ENCODE data around the gene PPP1R7.
"Not testable (repeated sequence)": the region's sequence is repeated elsewhere in the genome, so short reads cannot be mapped to it uniquely, and the experiment has no call there.

The PPP1R7 gene, protein sequence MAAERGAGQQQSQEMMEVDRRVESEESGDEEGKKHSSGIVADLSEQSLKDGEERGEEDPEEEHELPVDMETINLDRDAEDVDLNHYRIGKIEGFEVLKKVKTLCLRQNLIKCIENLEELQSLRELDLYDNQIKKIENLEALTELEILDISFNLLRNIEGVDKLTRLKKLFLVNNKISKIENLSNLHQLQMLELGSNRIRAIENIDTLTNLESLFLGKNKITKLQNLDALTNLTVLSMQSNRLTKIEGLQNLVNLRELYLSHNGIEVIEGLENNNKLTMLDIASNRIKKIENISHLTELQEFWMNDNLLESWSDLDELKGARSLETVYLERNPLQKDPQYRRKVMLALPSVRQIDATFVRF

DNA sequence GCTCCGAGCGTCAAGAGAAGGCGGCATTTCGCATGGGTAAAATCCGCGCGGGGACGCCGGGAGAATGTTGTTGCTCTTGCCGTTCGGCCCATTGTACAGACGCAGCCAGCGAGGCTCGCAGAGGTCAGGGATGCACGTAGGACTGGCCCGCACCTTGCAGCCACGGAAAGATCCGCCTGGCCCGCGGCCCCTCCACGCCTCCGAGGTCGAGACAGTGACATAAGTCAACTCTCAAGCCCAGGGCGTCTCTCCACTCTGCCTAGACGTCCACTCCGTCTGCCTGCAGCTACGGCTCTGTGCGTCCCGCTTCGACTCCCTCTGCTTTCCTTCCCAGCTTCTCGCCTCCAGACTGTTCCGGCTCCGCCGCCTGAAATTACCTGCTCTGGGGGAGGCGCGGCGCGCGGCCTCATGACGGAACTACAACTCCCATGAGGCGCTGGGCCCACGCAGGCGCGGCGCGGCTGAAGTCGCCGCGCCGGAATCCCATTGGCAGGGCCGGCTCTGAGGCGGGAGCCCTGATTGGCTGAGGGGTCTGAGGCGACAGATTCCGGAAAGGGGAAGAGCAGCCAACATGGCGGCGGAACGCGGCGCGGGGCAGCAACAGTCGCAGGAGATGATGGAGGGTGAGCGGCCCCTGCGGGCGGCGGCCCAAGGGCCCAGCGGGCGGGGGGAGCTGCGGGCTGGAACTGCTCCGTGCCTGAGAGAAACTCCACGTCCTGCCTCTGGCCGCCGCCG lies at the start of gene PPP1R7:
TSS of gene PPP1R7 (plus strand) at position 543 of the 735 bp plus-strand sequence. CDS start at position 572, 29 bp downstream.
- DNase-seq = peak; percentile 97

DNA sequence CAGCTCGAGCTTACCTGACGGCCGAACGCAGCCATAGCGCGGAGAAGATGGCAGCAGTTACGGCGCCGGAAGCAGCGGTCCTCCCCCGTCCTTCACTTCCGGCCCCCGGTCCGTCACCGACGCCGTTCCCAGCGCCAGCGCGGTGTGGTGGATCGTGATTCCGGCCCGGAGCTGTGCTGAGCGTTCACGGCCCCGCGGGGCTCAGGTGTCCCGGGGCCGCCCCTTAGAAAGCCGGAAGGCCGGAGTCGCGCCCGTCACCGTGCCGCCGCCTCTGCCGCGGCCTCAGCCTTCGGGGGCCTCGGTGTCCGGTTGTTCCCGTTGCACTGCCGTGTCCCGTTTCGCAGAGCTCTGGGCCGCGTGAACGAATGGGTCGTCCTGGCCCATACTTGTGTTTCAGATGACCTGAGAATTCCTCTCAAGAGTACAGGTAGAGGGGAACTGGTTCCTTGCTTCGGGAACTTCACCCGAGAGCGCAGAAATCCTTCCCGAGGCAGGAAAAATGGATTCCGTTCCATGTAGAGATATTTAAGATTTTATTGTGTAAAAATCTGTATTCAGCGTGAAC lies 47.9 kb upstream of the PPP1R7 start, which contains the start of gene MTERF4:
TSS of gene MTERF4 (minus strand) at position 49 of the 565 bp plus-strand sequence. CDS start at position 35, 14 bp downstream.
- peak; percentile 90 for DNase-seq

- no peak for DNase-seq
These were observed 47.1 kb upstream of the PPP1R7 start for GRCh38 chr2:241103176-241103595.

DNA sequence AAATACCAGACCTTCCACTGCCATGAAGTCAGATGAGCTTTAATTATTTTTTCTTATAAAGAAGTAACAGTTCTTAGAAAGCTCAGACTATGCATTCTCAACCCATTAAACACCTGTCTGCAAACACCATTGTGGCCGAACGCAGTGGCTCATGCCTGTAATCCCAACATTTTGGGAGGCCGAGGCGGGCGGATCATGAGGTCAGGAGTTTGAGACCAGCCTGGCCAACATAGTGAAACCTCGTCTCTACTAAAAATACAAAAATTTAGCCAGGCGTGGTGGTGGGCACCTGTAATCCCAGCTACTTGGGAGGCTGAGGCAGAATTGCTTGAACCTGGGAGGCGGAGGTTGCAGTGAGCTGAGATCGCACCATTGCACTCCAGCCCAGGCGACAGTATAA lies 45.7 kb upstream of the PPP1R7 start:
- DNase-seq = not testable (repeated sequence)

GRCh38 chr2:241105641-241106040 lies 44.6 kb upstream of the PPP1R7 start:
- DNase-seq = no peak

GRCh38 chr2:241107031-241107783 lies 43.1 kb upstream of the PPP1R7 start:
- DNase-seq = no peak

DNA sequence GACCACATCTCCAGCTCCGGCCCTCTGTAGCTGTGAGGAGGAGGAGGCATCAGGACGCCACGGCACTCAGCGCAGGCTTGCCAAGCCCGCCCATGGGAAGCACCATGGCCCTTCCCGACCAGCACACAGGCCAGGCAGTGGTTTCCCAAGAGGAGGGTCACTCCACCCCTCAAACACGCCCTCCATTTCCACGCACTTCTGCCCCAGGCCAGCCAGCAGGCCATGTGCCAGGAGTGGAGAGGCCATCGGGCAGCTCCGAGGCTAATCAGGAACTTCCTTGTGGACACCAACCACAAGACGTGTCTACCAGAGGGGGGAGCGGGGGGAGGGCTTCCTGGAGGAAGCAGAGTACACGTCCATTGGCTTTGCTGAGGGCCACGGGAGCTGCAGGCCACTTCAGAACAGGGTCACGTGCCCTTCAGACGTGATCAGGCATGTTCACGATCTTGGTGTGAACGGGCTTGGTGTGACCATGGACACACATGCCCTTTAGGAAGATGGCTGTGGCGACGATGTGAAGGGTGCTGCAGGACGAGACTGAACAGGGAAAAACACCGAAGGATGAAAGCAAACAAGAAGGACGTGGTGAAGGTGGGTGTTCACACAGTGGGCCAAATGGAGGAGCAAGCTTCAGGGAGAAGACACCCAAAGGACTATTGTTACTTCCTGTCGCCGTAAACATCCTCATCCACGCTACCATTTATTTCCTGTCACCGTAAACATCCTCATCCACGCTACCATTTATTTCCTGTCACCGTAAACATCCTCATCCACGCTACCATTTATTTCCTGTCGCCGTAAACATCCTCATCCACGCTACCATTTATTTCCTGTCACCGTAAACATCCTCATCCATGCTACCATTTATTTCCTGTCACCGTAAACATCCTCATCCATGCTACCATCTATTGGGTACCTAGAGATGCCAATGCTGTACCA lies 41.7 kb upstream of the PPP1R7 start:
- peak; percentile 58 for DNase-seq

DNA sequence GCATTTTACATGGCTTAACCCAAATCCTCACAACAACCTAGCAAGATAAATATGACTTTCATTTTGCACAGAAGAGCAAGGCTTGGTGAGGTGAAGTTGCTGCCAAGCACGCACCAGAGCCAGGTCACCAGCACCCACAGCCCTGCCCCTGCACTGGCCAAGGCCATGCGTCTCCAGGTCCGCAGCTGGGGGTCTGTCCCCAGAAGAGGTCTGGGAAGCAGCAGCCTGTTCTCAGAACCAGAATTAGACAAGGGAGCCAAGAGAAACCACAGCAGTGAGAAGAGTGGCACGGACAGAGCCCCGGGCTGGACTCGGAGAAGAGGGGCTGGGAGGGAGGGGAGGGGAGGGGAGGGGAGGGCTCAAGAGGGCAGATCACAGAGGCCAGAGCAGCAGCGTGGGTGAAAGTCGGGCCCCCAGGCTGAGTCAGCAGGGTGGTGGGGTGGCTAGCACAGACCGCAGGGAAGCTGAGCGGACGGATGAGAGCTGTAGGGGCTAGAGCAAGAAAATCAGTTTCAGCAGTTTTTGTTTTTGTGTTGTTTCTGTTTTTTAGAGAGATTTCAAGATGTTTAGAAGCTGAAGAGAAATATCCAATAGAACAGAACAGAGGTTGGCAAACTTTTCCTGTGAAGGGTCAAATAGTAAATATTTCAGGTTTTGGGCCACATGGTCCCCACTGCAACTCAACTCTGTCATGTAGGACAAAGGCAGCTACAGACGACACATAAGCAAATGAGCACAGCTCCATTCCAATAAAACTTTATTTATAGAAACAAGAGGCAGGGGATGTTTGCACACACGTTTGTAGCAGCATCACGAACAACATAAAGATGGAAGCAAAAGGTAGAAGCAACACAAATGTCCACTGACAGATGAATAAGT lies 40.8 kb upstream of the PPP1R7 start:
- DNase-seq = no peak

DNA sequence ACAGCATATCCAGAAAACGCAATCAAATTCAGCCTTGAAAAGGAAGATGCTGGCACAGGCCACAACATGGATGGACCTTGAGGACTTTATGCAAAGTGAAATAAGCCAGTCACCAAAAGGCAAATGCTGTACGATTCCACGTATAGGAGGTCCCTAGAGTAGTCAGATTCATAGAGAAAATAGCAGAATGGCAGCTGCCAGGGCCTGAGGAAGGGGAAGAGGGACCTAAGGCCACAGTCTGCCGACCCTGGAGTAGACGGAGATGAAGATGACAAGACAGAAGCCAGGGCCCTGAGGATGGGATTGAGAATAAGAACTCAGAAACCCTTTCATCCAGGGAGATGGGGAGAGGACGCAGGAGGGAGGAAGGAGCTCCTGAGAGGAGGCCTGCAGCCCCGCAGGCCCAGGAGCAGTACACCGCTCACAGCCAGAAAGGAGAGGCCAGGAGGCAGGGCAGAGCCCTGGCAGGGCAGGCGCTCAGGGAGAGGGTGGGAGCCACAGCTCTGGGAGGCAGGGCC lies 40.1 kb upstream of the PPP1R7 start:
- no peak for DNase-seq

GRCh38 chr2:241110607-241111439 lies 39.4 kb upstream of the PPP1R7 start:
- no peak for DNase-seq

- DNase-seq = peak; percentile 46
These were observed 38.8 kb upstream of the PPP1R7 start for GRCh38 chr2:241111440-241111805.

- no peak for DNase-seq
These were observed 38.2 kb upstream of the PPP1R7 start for GRCh38 chr2:241112046-241112445.

GRCh38 chr2:241112592-241112991 lies 37.7 kb upstream of the PPP1R7 start:
- peak; percentile 66 for DNase-seq

DNA sequence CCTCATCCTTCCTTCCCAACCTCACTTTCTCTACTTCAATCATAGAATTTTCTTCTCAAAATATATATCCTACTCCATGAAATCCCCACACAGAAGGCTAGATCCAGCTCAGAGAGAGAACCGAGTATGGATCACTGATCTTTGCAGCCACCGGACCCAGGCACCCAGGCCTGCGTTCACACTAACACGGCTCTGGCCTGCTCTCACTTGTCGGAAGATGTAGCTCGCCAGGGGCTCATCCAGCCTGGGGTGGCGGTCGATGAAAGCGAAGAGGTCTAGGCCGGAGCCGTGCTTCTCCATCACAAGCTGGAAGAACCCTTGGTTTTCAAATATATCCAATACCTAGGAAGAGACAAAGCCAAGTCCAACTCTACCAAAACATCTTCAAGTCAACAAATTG lies 35.4 kb upstream of the PPP1R7 start:
- DNase-seq = no peak

DNA sequence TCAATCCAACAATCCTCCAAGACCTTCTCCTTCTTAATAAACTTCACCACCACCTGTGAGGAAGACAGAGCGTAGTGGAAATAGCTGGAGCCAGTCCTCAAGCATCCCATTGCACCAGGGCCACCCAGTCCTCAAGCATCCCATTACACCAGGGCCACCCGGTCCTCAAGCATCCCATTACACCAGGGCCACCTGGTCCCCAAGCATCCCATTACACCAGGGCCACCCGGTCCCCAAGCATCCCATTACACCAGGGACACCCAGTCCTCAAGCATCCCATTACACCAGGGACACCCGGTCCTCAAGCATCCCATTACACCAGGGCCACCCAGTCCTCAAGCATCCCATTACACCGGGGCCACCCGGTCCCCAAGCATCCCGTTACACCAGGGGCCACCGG lies 34.9 kb upstream of the PPP1R7 start:
- no peak for DNase-seq

DNA sequence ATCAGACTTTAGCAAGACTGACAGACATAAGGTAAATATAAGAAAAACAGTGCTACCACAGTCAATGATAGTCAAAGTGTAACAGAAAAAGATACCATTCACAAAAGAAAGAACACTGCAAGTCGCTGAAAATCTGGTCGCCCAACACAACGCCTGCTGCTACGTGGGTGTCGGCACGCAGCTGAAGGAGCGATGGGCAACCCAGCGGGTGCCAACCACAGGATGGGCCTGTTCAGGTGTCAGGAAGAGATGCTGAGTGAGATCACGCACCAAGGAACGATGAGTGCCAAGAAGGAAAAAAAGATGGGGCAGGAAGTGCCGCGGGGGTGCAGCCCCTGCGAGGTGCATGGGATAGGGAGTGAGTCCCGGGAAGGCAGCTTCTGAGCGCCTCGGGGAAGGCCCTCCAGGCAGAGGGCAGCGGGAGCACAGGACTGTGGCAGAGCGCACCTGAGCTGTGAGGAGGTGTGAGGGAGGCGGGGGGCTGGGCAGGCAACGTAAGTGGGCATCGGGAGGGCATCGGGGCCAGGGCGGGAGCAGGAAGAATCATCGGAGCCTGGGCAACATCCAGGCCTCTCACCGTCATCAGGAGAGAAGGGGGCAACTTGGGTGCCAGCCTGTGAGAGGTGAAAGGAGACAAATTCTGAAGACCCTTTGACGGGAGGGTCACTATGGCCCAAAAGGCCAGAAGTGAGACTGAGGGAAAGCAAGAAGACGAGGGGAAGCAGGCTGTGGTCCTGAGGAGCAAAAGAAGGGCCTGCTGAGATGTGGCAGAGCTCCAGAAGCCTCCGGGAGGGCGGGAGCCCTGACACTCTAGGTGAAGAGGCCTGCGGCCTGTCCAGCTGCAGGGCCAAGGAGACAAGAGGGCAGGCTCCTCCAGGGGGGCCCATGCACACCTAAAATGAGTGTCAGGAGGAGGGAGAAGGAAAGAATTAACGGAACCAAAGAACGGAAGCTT lies 33.4 kb upstream of the PPP1R7 start:
- DNase-seq = no peak

GRCh38 chr2:241118737-241119505 lies 31.3 kb upstream of the PPP1R7 start:
- no peak for DNase-seq

GRCh38 chr2:241120440-241120839 lies 29.8 kb upstream of the PPP1R7 start:
- no peak for DNase-seq
